ENCODE data around the gene CENPX. TPM values are rescaled to one million over a fixed set of nuclear protein-coding genes. Genes with fewer than 3 reads are reported as not detected.

Gene CENPX
- total RNA-seq, 1 experiment from 2014 or later = 77.9 TPM

GRCh38 chr17:82003411-82004381 is 19.0 kb downstream of the CENPX start:
- Histone ChIP-seq H3T11ph (ENCODE audit: low read length) (no peak overlapping the region), H3K18ac (ENCODE audit: insufficient read length, low read depth, low read length) (no peak overlapping the region), H4K20me1 (ENCODE audit: control insufficient read depth, insufficient read depth, insufficient read length) (no peaks in the 10 kb centered on the region), H4K91ac (ENCODE audit: insufficient read length, low read depth, low read length) (no peak overlapping the region), H2BK20ac (ENCODE audit: low read depth, low read length, poor library complexity, severe bottlenecking) (no peak overlapping the region), H2AFZ (ENCODE audit: low read length) (no peak overlapping the region), H3K4me2 (ENCODE audit: insufficient read depth, insufficient read length, low read length) (no peak overlapping the region), H3K79me2 (ENCODE audit: insufficient read depth, low read length) (no peaks in the 10 kb centered on the region), H3K27me3 (ENCODE audit: insufficient read depth, low read length) (no peaks in the 10 kb centered on the region), H3K9ac (ENCODE audit: extremely low read depth, insufficient read length, low read length) (no peak overlapping the region), H3K23ac (ENCODE audit: insufficient read length, low read depth, low read length) (no peak overlapping the region), H4K5ac (ENCODE audit: insufficient read length, low read depth, low read length) (no peak overlapping the region), H3K56ac (ENCODE audit: insufficient read length, low read depth, low read length) (no peak overlapping the region), H3K23me2 (ENCODE audit: insufficient read length, low read depth, low read length, poor library complexity, severe bottlenecking) (no peaks in the 10 kb centered on the region), H2BK15ac (ENCODE audit: low read depth, low read length) (no peak overlapping the region), H3K4ac (ENCODE audit: low read depth, low read length) (no peak overlapping the region), H3K79me1 (ENCODE audit: insufficient read depth, low read depth, low read length, poor library complexity, severe bottlenecking) (no peaks in the 10 kb centered on the region), H2BK120ac (ENCODE audit: low read depth, low read length, poor library complexity, severe bottlenecking) (no peak overlapping the region), H3K9me3 (ENCODE audit: control insufficient read depth, low read depth, low read length) (no peaks in the 10 kb centered on the region), H2AK5ac (ENCODE audit: insufficient read length, low read length) (no peak overlapping the region), H2BK12ac (ENCODE audit: insufficient read length, low read depth, low read length) (no peak overlapping the region), H2BK5ac (ENCODE audit: insufficient read length, low read length) (no peak overlapping the region), H3K27ac (ENCODE audit: insufficient read length, low read depth, low read length) (no peak overlapping the region), H3K4me1 (ENCODE audit: insufficient read depth, low read length) (no peaks in the 10 kb centered on the region), H3K14ac (ENCODE audit: insufficient read depth, low read length) (no peak overlapping the region), H4K8ac (replicated peaks; ENCODE audit: insufficient read length, low read depth, low read length) (no peak overlapping the region)
- TF ChIP-seq CTCF (conservative IDR thresholded peaks at IDR 0.05) = no peak
- H3K9me3 Mint-ChIP-seq = no peaks in the 10 kb centered on the region
- no peak for DNase-seq
- H3K4me3 Mint-ChIP-seq = no peak overlapping the region
- H3K4me1 Mint-ChIP-seq = no peaks in the 10 kb centered on the region
- no peaks in the 10 kb centered on the region for H3K36me3 Mint-ChIP-seq (ENCODE audit: insufficient read depth in 1 of 3, low read depth in 3 of 3)
- no peaks in the 10 kb centered on the region for H3K27me3 Mint-ChIP-seq (ENCODE audit: low read depth)
- WGBS (ENCODE audit: extremely low coverage, insufficient read length, low lambda C conversion rate) = no CpG with 5 or more reads among the region's 53 CpGs
- H3K27ac Mint-ChIP-seq = no peak overlapping the region

All from H9 (cell line).